Measurements from ENCODE around the gene TRIM56.

DNA sequence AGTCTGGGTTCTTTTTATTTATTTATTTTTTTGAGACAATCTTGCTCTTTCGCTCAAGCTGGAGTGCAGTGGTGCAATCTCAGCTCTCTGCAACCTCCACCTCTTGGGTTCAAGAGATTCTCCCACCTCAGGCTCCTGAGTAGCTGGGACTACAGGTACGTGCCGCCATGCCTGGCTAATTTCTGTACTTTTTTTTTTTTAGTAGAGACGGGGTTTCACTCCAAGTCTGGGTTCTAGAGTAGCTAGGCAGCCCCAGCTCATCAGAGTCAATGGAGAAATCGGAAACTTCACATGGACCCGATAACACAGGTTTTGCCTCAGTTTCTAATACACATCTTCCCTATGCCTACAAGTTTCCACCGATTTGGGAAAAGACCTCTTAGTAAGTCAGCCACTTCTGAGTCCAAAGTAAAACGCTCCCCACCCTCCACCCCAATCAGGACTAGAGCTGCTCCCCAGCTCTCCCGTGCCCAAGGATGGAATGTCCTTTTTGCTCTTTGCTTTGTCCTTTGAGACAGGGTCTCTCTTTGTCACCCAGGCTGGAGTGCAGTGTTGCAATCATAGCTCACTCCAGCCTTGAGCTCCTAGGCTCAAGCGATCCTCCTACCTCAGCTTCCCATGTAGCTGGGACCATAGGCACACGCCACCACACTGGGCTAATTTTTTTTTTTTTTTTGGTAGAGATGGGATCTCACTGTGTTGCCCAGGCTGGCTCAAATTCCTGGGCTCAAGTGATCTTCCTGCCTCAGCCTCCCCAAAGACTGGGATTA is 37.8 kb downstream of the TRIM56 start:
- no peak for TF ChIP-seq POLR2A (IDR thresholded peaks at IDR 0.05)
- TF ChIP-seq, protein P1, sequence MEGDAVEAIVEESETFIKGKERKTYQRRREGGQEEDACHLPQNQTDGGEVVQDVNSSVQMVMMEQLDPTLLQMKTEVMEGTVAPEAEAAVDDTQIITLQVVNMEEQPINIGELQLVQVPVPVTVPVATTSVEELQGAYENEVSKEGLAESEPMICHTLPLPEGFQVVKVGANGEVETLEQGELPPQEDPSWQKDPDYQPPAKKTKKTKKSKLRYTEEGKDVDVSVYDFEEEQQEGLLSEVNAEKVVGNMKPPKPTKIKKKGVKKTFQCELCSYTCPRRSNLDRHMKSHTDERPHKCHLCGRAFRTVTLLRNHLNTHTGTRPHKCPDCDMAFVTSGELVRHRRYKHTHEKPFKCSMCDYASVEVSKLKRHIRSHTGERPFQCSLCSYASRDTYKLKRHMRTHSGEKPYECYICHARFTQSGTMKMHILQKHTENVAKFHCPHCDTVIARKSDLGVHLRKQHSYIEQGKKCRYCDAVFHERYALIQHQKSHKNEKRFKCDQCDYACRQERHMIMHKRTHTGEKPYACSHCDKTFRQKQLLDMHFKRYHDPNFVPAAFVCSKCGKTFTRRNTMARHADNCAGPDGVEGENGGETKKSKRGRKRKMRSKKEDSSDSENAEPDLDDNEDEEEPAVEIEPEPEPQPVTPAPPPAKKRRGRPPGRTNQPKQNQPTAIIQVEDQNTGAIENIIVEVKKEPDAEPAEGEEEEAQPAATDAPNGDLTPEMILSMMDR (IDR thresholded peaks at IDR 0.05) = no peak
